ENCODE measurements around the gene MCTP1. TPM values are rescaled to one million over a fixed set of nuclear protein-coding genes. Genes with fewer than 3 reads are reported as not detected.

MCTP1 gene
- total RNA-seq, 4 donors from 2014 or later = 3.5 to 19.8 (median 5.8) TPM

GRCh38 chr5:94670726-94671125 lies 614.2 kb downstream of the MCTP1 start:
- H3K4me1 ChIP-seq = no peaks in the 10 kb centered on the region
- no peak overlapping the region for H3K4me3 ChIP-seq
- H3K27me3 ChIP-seq = no peaks in the 10 kb centered on the region
- H3K27ac ChIP-seq = no peak overlapping the region
- TF ChIP-seq, protein P1, sequence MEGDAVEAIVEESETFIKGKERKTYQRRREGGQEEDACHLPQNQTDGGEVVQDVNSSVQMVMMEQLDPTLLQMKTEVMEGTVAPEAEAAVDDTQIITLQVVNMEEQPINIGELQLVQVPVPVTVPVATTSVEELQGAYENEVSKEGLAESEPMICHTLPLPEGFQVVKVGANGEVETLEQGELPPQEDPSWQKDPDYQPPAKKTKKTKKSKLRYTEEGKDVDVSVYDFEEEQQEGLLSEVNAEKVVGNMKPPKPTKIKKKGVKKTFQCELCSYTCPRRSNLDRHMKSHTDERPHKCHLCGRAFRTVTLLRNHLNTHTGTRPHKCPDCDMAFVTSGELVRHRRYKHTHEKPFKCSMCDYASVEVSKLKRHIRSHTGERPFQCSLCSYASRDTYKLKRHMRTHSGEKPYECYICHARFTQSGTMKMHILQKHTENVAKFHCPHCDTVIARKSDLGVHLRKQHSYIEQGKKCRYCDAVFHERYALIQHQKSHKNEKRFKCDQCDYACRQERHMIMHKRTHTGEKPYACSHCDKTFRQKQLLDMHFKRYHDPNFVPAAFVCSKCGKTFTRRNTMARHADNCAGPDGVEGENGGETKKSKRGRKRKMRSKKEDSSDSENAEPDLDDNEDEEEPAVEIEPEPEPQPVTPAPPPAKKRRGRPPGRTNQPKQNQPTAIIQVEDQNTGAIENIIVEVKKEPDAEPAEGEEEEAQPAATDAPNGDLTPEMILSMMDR (IDR thresholded peaks at IDR 0.05) = no peak
- TF ChIP-seq POLR2A (IDR thresholded peaks at IDR 0.05) = no peak
- no peak for DNase-seq
- no peaks in the 10 kb centered on the region for H3K9me3 ChIP-seq
- 89 to 97% methylated on average over 1 of the region's 1 CpG for WGBS, 2 donors
- intact Hi-C loops (cut with DNase I) = no loop called here
- peaks cover 0 to 5% (median 0%) of the 10 kb centered on the region in 3 donors for H3K36me3 ChIP-seq

- Histone ChIP-seq H3K9me3 (no peaks in the 10 kb centered on the region), H3K4me3 (no peak overlapping the region), H3K27me3 (no peaks in the 10 kb centered on the region), H3K36me3 (peaks cover 0 to 30% (median 0%) of the 10 kb centered on the region in 3 donors), H3K27ac (no peak overlapping the region), H3K4me1 (no peaks in the 10 kb centered on the region)
- 93 to 95% methylated on average over 3 of the region's 3 CpGs for WGBS, 2 donors
- DNase-seq = no peak
- intact Hi-C loops (cut with DNase I) = no loop called here
- TF ChIP-seq, protein P1 (IDR thresholded peaks at IDR 0.05) = no peak
- TF ChIP-seq POLR2A (IDR thresholded peaks at IDR 0.05) = no peak
Observed at GRCh38 chr5:94667937-94668336, 617.0 kb downstream of the MCTP1 start.

DNA sequence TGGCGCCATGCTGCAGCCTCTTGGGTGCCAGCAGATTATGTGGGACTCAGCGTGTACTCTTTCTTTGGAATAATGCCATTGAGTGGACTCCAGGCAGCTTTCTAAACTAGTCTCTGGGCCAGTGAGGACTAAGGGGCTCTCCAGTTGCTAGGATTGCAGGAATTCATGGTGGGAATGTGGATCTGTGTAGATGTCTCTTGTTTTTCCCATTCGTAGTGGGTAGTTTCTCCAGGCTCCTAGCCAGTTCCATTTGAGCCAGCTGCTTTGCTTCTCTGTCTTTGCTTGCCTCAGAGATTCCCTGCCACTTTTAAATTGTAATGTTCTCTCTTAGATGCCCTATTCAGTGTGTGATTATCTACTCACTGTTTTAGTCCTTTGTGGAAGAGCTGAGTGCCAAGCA lies 623.8 kb downstream of the MCTP1 start:
- DNase-seq = no peak
- 90 to 96% methylated on average over 3 of the region's 3 CpGs for WGBS, 2 donors
- Histone ChIP-seq H3K36me3 (peaks cover 0 to 74% (median 0%) of the 10 kb centered on the region in 3 donors), H3K27ac (no peak overlapping the region), H3K4me3 (no peak overlapping the region), H3K27me3 (no peaks in the 10 kb centered on the region), H3K9me3 (peaks cover 0 to 23% (median 0%) of the 10 kb centered on the region in 3 donors), H3K4me1 (no peaks in the 10 kb centered on the region)
- intact Hi-C loops (cut with DNase I) = no loop called here
- TF ChIP-seq, protein P1 (IDR thresholded peaks at IDR 0.05) = no peak
- no peak for TF ChIP-seq POLR2A (IDR thresholded peaks at IDR 0.05)

- WGBS, 2 donors = 97% methylated on average over 6 of the region's 8 CpGs; no CpG with 5 or more reads in 1 of the 2 donors
- Histone ChIP-seq H3K27me3 (no peaks in the 10 kb centered on the region), H3K9me3 (peaks cover 0 to 25% (median 0%) of the 10 kb centered on the region in 3 donors), H3K4me1 (no peaks in the 10 kb centered on the region), H3K27ac (no peak overlapping the region), H3K4me3 (no peak overlapping the region), H3K36me3 (peaks cover 0 to 74% (median 0%) of the 10 kb centered on the region in 3 donors)
- TF ChIP-seq, protein P1 (IDR thresholded peaks at IDR 0.05) = no peak
- TF ChIP-seq POLR2A (IDR thresholded peaks at IDR 0.05) = no peak
- no peak for DNase-seq
- intact Hi-C loops (cut with DNase I) = no loop called here
Observed at GRCh38 chr5:94660506-94660905, 624.4 kb downstream of the MCTP1 start.

GRCh38 chr5:94658272-94658671 lies 626.6 kb downstream of the MCTP1 start:
- H3K27me3 ChIP-seq = no peaks in the 10 kb centered on the region
- H3K27ac ChIP-seq = no peak overlapping the region
- TF ChIP-seq, protein P1 (IDR thresholded peaks at IDR 0.05) = no peak
- TF ChIP-seq POLR2A (IDR thresholded peaks at IDR 0.05) = no peak
- DNase-seq = no peak
- H3K4me3 ChIP-seq = no peak overlapping the region
- no peaks in the 10 kb centered on the region for H3K4me1 ChIP-seq
- WGBS, 2 donors = 100% methylated on average over 1 of the region's 1 CpG
- peaks cover 0 to 32% (median 0%) of the 10 kb centered on the region in 3 donors for H3K9me3 ChIP-seq
- H3K36me3 ChIP-seq = peaks cover 0 to 74% (median 0%) of the 10 kb centered on the region in 3 donors
- intact Hi-C loops (cut with DNase I) = no loop called here

Small RNA genes within 50 kb of the gene (small RNA-seq; reads per million reads assigned to genes)
- gene RF02271 = 0 reads per million in 4 donors

Other genes with a start within 250 kb of the MCTP1 start
- not detected for gene FAM81B, start 106.3 kb upstream of the MCTP1 start, total RNA-seq